GM12891 (cell line): ENCODE data around the gene ZMIZ1.

Source experiments
- PAX5 ChIP-seq: IDR thresholded peaks from 2 replicates; pipeline ENCODE4 v1.6.1; 2011; ENCODE audit warnings: low read length, moderate library complexity, mild to moderate bottlenecking; ENCODE audit not compliant: insufficient read depth, severe bottlenecking
- POLR2A ChIP-seq: IDR thresholded peaks from 2 replicates; pipeline ENCODE4 v1.6.1; 2011; ENCODE audit warnings: low read depth, low read length, control low read depth
- POLR2AphosphoS5 ChIP-seq: IDR thresholded peaks from 2 replicates; pipeline ENCODE4 v1.6.1; 2011; ENCODE audit warnings: low read depth, low read length, control low read depth
- POU2F2 ChIP-seq: IDR thresholded peaks from 2 replicates; pipeline ENCODE4 v1.6.1; 2011; ENCODE audit warnings: low read depth, mild to moderate bottlenecking, control low read depth, low read length, moderate library complexity
- SPI1 ChIP-seq: IDR thresholded peaks from 2 replicates; pipeline ENCODE4 v1.6.1; 2011; ENCODE audit warnings: low read depth, low read length, control low read depth

DNA sequence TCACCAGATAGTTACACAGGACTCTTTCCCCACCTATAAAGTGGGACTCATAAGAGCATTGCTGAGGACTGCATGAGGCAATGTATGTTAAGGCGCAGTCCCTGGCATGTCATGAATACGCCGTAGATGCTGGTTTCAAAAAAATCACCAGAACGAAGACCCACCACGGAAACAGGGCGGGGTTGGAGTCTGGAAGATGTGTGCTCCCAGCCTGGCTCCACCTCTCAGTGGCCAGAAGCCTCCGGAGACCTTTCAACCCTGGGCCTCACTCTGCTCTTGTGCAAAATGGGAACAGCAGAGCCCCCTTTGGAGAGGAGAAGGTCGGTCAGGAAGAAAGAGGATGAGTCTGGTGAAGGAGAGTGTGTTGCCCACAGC is 12.4 kb upstream of the ZMIZ1 start:
- TF ChIP-seq POLR2AphosphoS5 = no peak
- TF ChIP-seq POLR2A = no peak
- no peak for TF ChIP-seq SPI1
- TF ChIP-seq POU2F2 = no peak
- TF ChIP-seq PAX5 = no peak
